HFFc6 (cell line): ENCODE results near the gene TCERG1L. TPM values are rescaled to one million over a fixed set of nuclear protein-coding genes. Genes with fewer than 3 reads are reported as not detected.

ENCODE experiments used
- DNase-seq: peaks from one replicate; pipeline ENCODE4 v3.0.0-alpha.2; 2018
- H3K27ac Mint-ChIP-seq: 2 replicates; pipeline ENCODE4 v1.8.0; 2020; ENCODE audit warnings: mild to moderate bottlenecking, mixed read lengths
- H3K27me3 Mint-ChIP-seq: 2 replicates; pipeline ENCODE4 v1.8.0; 2021; ENCODE audit warnings: mild to moderate bottlenecking, moderate library complexity, mixed read lengths; ENCODE audit not compliant: insufficient read depth
- H3K36me3 Mint-ChIP-seq: 2 replicates; pipeline ENCODE4 v1.8.0; 2021; ENCODE audit warnings: low read depth, mixed read lengths
- H3K4me1 Mint-ChIP-seq: 2 replicates; pipeline ENCODE4 v1.8.0; 2020; ENCODE audit warnings: low read depth, mixed read lengths
- H3K4me3 Mint-ChIP-seq: 2 replicates; pipeline ENCODE4 v1.8.0; 2020; ENCODE audit warnings: mild to moderate bottlenecking, moderate library complexity, mixed read lengths
- H3K9me3 Mint-ChIP-seq: 2 replicates; pipeline ENCODE4 v1.8.0; 2020; ENCODE audit warnings: mild to moderate bottlenecking, mixed read lengths
- total RNA-seq, 6 experiments: library from RNA; stranded (reverse); fragmentation: NEBNext Ultra II Directional; extraction: Animal tissue kit (Norgen Biotek cat#: 25700); gene quantifications; 2 replicates in 1 of 6; 3 replicates in 5 of 6; pipeline ENCODE4 v1.2.3, GENCODE V29; 2021
- TF ChIP-seq, protein P1 (sequence below): fragments of 200-600 bp; sonication (generic); IDR thresholded peaks from 2 replicates; pipeline ENCODE4 v1.5.0; 2021; ENCODE audit warnings: antibody characterized with exemption, mild to moderate bottlenecking

Gene TCERG1L
- total RNA-seq, 6 experiments from 2014 or later = 0.09 TPM; not detected in 5

DNA sequence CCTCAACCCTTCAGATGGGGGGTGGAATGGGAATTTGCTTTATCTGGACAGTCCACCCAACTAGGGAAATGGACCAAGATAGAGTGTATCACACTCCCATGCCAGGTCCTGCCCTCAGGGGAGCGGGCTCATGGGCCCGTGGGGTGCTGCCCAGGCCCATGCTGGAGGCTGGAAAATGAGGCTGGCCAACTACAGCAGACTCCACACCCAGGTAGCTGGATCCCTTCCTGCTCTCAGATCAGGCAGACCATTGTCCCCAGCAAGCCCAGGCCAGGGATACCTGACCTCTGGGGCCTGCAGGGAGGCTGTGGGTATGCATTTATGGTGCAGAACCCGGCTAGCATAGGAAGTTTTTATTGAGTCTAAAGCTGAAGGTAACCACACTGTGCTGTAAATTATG, 162.4 kb downstream of the TCERG1L start:
- no peaks in the 10 kb centered on the region for H3K4me1 Mint-ChIP-seq
- no peak overlapping the region for H3K27ac Mint-ChIP-seq
- H3K27me3 Mint-ChIP-seq = no peaks in the 10 kb centered on the region; the same call in 1 of the 2 replicates
- no peak overlapping the region for H3K4me3 Mint-ChIP-seq
- H3K9me3 Mint-ChIP-seq = peaks cover 57% of the 10 kb centered on the region
- TF ChIP-seq, protein P1, sequence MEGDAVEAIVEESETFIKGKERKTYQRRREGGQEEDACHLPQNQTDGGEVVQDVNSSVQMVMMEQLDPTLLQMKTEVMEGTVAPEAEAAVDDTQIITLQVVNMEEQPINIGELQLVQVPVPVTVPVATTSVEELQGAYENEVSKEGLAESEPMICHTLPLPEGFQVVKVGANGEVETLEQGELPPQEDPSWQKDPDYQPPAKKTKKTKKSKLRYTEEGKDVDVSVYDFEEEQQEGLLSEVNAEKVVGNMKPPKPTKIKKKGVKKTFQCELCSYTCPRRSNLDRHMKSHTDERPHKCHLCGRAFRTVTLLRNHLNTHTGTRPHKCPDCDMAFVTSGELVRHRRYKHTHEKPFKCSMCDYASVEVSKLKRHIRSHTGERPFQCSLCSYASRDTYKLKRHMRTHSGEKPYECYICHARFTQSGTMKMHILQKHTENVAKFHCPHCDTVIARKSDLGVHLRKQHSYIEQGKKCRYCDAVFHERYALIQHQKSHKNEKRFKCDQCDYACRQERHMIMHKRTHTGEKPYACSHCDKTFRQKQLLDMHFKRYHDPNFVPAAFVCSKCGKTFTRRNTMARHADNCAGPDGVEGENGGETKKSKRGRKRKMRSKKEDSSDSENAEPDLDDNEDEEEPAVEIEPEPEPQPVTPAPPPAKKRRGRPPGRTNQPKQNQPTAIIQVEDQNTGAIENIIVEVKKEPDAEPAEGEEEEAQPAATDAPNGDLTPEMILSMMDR = no peak
- DNase-seq = no peak
- H3K36me3 Mint-ChIP-seq = peaks cover 14% of the 10 kb centered on the region

DNA sequence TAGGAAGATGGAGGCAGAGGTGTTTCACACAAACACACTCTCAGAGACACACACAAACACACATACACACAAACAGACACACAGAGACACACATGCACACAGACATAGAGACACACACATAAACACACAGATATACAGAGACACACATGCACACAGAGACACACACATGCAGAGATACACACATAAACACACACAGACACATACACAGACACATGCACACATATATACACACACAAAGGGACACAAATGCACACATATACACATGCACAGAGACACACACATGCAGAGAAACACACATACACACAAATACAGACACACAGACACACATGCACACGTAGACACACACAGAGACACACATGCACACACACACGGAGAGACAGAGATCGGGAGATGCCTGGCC, 163.3 kb downstream of the TCERG1L start:
- Mint-ChIP-seq H3K4me1 (no peaks in the 10 kb centered on the region), H3K36me3 (peaks cover 18% of the 10 kb centered on the region), H3K27me3 (no peaks in the 10 kb centered on the region; the same call in 1 of the 2 replicates), H3K9me3 (peaks cover 64% of the 10 kb centered on the region), H3K27ac (no peak overlapping the region), H3K4me3 (no peak overlapping the region)
- TF ChIP-seq, protein P1 = no peak
- no peak for DNase-seq

DNA sequence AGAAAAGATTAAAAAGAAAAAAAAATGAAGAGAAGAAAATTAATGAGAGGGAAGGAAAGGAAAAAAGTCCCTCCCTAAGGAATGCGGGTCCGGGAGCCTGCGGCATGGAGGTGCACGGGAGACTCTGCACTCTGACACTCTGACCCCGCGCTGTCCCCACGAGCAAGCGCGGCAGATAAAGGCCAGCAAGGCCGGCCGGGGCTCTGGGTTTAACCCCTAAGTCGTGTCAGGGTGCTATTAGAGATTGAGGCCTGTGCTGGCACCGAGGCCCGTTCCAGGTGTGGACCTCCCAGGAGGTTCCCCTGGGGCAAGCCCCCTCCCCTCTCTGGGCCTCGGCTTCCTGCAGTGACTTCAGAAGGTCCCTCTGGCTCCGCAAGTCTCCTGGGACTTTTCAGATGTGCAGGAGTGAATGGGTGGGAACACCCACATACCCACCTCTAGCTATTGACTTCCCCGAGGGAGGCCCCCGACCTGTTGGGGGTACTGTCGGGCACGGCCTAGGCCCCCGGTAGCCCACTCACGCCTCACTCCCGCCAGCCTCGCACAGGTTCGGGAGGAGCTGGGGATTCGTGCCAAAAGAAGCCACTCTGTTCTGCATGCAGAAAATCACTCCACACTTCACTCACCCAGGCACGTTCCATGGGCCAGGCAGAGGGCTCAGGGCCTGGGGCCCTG, 164.1 kb downstream of the TCERG1L start:
- H3K9me3 Mint-ChIP-seq = peaks cover 61% of the 10 kb centered on the region
- peaks cover 14% of the 10 kb centered on the region for H3K36me3 Mint-ChIP-seq
- no peaks in the 10 kb centered on the region; the same call in 1 of the 2 replicates for H3K27me3 Mint-ChIP-seq
- DNase-seq = no peak
- H3K4me3 Mint-ChIP-seq = no peak overlapping the region
- no peaks in the 10 kb centered on the region for H3K4me1 Mint-ChIP-seq
- TF ChIP-seq, protein P1 = no peak
- no peak overlapping the region for H3K27ac Mint-ChIP-seq

DNA sequence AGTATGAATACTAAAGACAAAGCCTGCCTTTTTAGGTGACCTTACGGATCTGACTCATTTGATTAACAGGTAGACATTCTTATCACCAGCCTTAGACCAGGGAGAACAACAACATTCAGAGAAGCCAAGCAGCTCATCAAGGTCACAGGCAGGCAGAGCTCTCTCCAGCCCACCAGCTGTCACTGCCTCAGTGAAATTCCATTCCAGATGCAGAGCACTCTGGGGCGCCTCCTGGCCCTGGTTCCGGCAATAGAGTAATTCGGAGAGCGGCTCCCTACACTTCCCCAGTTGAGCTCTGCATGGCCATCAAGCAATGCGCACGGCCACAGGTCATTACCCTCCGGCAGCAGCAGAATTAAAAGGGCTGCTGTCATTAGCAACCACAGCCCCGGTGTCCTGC, 164.7 kb downstream of the TCERG1L start:
- DNase-seq = no peak
- H3K27ac Mint-ChIP-seq = no peak overlapping the region
- TF ChIP-seq, protein P1 = no peak
- H3K9me3 Mint-ChIP-seq = peaks cover 60% of the 10 kb centered on the region
- H3K27me3 Mint-ChIP-seq = no peaks in the 10 kb centered on the region; the same call in 1 of the 2 replicates
- H3K4me1 Mint-ChIP-seq = no peaks in the 10 kb centered on the region
- H3K36me3 Mint-ChIP-seq = peaks cover 14% of the 10 kb centered on the region
- no peak overlapping the region for H3K4me3 Mint-ChIP-seq

DNA sequence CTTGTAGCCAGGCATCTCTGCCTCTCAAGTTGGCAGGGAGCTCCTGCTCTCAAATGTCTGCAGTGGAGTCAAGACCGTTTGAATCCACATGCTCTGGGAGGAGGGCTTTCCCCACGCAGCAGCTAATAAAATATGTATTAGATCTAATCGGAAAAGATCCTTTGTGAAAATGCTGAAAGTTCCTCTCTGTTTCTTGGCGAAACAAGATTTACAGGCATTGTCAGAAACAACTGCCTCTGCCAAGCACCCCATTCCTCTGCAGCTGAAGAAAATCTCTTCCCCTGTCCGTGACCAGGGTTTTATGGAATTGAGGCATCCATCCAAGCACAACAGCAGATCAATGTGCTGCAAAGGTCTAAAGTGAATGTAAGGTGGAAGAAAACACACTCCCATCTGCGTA, 165.8 kb downstream of the TCERG1L start:
- Mint-ChIP-seq H3K9me3 (peaks cover 66% of the 10 kb centered on the region), H3K4me1 (no peaks in the 10 kb centered on the region), H3K36me3 (peaks cover 14% of the 10 kb centered on the region), H3K4me3 (no peak overlapping the region), H3K27me3 (peaks cover 2% of the 10 kb centered on the region), H3K27ac (no peak overlapping the region)
- TF ChIP-seq, protein P1 = no peak
- no peak for DNase-seq
